T-helper 1 cell (primary cell): ENCODE results near the gene LSM14A.
A peak's percentile ranks its signal among the peaks of the same experiment; 100 is the strongest.
"Not testable (repeated sequence)": the region's sequence is repeated elsewhere in the genome, so short reads cannot be mapped to it uniquely, and the experiment has no call there.

ENCODE experiments used
- DNase-seq, 5 donors: peaks; one replicate each; pipeline ENCODE4 v3.0.0-alpha.2; 2012 to 2020

The LSM14A gene

GRCh38 chr19:34232566-34233481, 60.5 kb downstream of the LSM14A start:
- DNase-seq: peak in 1 of 5 donors; percentile 73

DNA sequence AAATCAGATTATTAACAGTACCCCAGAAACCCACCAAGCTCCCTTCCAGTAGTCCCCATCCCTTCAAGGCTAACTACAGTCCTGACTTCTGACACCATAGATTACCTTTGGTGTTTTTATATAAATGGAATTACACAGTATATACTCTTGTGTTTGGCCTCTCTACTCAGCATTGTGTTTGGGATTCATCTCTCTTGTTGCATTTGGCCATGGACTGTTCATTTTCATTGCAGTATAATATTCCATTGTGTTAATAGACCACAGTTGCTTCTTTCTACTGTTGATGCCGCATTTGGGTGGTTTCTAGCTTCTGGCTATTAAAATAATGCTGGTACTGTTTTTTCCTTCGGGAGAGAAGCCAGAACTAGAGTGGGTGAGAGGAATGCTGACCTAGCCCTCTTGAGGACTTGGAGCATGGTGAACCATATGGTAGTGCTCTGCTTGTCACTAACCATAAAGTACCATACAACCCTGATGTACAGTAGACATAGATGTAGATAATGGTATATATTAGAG, 63.2 kb downstream of the LSM14A start:
- no peak for DNase-seq

DNA sequence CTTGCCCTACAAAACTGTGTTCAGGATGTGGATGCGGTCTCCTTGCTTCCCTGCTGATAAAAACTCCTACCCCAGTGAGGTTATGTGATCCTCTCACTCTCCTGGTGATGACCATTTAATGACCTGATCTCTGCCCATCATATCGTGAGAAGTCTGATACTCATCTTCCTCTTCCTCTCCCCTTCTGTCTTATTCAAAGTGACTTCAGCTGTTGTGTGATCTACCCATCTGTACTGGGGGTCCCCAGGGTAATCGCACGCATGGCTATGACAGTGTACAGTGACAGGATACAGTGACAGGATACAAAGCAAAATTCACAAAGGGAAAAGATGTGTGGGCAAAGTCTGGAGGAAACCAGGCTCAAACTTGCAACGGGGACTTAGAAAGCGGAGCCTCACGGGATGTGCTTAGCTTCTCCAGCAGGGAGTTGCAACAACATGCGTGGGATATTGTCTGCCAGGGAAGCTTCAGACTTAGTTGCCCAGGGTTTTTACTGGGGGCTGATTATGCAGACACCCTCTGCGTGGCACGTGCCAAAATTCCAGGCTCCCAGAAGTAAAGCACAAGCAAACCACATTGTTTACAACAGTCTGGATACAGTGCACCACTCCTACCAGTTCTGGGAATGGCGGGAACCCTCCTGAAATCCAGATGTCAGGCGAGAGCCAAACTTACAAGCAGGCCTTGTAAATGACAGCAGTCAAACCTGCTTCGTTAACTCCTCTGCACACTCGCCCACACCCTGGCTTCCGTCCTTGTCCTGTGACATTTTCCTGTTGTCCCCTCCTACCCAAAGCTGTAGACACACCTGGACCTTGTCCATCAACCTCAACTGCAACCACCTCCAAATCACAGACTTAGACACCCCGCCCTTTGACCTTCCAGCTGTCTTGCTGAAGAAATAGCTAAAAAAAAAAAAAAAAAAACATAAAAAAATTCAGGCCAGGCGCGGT, 64.0 kb downstream of the LSM14A start:
- no peak for DNase-seq

DNA sequence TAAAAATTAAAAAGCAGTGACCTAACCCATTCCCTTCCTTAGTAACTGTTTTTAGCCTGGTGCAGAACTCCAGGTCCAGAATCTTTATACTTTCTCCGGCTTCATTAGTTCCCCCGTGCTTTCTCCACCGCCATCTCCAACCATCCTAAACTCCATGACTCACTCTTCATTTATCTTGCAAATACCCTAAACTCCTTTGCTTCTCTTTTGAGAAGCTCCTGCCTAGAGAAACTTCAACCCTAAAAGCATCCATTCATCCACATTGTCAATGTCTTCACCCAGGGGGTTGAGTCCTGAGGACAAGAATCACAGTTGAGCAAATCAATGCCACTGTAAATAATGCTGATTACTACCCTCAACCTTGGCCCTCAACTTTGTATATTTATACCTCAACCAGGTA, 65.0 kb downstream of the LSM14A start:
- no peak for DNase-seq

DNA sequence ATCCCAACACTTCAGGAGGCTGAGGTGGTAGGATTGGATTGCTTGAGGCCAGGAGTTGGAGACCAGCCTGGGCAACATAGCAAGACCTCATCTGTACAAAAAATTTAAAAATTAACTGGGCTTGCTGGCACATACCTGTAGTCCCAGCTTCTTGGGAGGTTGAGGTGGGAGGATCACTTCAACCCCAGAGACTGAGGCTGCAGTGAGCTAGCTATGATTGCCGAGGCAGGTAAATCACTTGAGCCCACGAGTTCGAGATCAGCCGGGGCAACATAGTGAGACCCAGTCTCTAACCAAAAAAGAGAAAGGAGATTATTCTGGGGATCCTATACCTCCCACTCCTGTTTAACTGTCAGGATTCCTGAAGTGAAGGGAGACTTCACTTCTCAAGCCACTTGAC, 65.6 kb downstream of the LSM14A start:
- DNase-seq: no peak

- DNase-seq: peak in 1 of 5 donors; percentile 24
These were observed 69.4 kb downstream of the LSM14A start for GRCh38 chr19:34241513-34242337.

GRCh38 chr19:34243138-34243875, 71.0 kb downstream of the LSM14A start:
- DNase-seq: not testable (repeated sequence)

DNA sequence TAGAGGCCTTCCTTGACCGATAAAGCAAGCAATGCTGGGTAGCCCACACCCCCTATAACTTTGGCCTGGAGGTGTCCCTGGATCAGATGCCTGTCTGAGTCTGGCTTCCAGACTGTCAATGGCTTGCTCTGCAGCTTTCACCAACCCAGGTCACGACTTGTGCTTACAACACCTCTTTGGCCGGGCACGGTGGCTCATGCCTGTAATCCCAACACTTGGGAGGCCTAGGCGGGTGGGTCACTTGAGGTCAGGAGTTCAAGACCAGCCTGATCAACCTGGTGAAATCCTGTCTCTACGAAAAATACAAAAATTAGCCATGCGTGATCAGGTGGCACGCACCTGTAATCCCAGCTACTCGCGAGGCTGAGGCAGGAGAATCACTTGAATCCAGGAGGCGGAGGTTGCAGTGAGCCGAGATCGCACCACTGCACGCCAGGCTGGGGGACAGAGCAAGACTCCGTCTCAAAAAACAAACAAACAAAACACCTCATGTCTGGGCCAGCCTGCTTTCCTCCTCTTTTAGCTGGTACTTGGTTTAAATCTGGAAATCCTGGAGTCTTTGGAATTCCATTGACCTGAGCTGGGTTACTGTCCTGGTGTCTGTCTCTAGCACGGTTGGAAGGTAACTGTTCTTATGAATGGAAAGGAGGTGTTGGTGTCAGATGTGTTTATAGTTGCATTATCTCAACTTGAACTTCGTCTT, 71.7 kb downstream of the LSM14A start:
- DNase-seq: no peak

GRCh38 chr19:34244611-34245299, 72.5 kb downstream of the LSM14A start:
- no peak for DNase-seq

DNA sequence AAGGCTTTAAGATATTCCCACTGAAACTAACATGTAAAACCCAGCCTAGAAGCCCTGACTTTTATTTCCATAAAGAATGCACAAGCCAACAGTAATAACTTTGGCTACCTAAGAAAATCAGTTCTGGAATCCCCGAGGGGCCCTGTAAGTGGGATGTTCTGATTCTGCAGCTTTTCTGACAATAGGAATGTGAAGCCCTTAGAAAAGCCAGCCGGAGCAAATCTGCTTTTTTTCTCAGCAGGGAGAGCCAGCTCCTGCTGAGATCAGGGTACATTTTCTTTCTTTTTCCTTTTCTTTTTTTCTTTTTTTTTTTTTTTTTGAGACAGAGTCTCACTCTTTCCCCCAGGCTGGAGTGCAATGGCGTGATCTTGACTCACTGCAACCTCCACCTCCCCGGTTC, 74.0 kb downstream of the LSM14A start:
- DNase-seq: no peak

GRCh38 chr19:34248941-34249340, 76.6 kb downstream of the LSM14A start:
- no peak for DNase-seq

DNA sequence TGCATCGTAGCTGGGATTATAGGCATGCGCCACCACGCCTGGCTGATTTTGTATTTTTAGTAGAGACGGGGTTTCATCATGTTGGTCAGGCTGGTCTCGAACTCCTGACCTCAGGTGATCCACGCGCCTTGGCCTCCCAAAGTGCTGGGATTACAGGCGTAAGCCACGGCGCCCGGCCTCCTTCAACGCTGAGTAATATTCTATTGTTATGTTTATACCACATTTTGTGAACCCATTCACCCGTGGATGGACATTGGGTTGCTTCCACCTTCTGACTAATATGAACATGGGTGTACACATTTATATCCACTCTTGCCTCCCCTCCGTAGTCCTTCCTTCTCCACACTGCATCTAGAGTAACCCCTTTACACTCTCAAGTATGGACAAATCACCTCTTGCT, 80.9 kb downstream of the LSM14A start:
- DNase-seq: not testable (repeated sequence)

- DNase-seq: not testable (repeated sequence)
These were observed 81.4 kb downstream of the LSM14A start for GRCh38 chr19:34253681-34254045.

GRCh38 chr19:34254046-34254697, 81.9 kb downstream of the LSM14A start, which contains the start of gene GARRE1:
TSS of gene GARRE1 (plus strand) at chr19:34254554. CDS start at chr19:34300474, 45,920 bp downstream.
- DNase-seq: peak; percentile 68 to 84 (median 81)

DNA sequence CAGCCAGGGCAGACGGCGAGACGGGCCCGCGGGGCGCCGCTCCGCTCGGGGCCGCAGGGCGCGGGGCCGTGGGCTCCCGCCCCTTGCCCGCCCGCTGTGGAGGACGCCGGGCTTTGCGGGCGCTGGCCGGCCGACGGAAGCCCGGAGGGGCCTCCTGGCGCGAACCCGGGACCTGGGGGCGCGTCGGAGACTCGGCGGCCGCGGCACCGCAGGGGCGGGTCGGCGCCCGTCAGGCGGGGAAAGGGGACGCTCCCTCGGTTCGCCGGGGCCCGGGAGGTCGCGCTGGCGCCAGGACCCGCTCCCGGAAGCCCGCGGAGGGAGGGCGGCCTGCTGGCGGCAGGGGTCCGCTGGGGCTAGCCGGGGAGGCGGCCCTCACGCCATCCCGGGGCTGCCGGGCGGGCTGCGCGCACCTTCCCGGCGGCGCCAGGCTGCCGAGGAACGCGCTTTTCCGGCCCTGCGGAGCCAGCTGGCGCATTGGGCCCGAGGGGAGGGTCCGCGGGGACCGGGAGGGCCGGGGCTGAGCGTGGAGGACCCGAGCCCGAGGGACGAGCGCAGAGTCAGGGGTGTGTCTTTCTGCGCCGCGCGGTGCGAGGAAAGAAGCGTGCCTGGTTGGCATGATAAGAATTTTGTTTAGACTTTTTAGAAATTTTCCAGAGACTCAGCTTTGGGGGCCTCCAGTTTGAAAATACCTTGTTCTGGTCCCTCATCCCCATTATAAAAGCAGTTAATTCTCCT, 82.6 kb downstream of the LSM14A start:
- DNase-seq: peak in 3 of 5 donors; percentile 14 to 40 (median 33)

GRCh38 chr19:34255546-34255945, 83.2 kb downstream of the LSM14A start:
- DNase-seq: no peak

DNA sequence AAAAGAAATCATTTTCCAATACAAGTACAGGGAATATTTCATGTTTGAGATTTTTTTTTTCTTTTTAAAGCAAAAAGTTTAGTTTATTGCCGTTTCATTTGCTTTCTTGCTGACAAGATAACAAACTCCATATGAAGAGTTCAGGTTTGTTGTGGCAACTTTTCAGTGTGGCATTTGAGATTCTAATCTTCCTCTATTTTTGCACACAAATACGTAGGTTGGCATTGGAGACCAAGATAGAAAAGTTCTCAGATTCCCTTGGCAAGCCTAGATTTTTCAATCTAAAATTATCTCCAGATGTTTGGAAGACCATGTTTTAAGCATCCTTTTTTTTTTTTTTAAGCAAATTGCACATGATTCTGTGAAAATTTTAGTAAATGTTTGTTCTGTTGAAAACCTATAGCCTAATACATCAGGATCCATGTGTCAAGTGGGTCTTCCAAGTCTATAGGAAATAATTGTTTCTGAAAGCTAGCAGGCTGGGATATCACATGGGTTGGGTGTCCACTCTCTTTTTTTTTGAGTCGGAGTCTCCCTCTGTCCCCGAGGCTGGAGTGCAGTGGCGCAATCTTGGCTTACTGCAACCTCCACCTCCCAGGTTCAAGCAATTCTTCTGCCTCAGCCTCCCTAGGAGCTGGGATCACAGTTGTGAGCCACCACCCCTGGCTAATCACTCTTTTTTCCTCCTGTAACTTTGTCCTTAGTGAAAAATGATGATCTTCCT, 84.7 kb downstream of the LSM14A start:
- no peak for DNase-seq

GRCh38 chr19:34257559-34257924, 85.2 kb downstream of the LSM14A start:
- no peak for DNase-seq
